ENCODE measurements around the gene FMC1.

DNA sequence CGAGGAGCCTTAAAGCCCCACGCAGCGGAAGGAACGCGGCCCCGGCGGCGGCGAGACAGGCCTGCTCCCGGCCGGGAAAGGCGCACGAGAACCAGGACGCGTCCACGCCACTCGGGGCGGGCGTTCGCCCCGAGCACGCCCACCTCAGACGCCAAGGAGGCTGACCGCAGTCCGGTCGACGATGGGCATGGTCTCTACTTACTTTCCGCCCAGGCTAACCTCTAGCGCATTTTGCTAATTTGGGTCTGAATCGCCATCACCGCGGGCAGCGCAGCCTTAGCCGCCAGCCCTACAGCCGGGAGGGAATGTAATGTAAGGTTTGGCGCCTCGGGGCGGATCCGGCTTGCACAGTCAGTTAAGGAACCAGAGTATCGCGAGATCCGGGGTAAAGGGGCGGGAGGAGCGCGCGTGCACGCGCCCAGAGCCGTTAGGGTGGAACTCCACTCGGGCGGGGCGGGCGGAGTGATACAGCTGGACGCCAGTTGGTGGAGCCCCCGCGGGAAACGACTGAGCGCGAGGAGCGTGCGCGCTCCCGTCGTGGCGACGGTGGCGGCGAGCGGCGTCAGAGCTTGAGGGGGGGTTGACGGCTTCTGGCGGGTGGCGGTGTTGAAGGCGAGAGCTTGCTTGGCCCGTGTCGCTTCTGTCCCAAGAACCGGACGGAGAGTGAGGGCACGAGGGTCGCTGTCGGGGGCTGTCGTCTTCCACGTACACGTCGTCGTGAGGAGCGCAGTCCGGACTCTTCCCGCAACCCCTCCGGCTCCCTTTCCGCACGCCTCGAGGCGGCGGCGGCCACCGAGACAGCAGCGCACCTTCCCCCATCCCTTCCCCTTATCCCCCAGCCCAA is 18.5 kb downstream of the FMC1 start, which contains the start of gene LUC7L2:
- TF ChIP-seq, protein P1, sequence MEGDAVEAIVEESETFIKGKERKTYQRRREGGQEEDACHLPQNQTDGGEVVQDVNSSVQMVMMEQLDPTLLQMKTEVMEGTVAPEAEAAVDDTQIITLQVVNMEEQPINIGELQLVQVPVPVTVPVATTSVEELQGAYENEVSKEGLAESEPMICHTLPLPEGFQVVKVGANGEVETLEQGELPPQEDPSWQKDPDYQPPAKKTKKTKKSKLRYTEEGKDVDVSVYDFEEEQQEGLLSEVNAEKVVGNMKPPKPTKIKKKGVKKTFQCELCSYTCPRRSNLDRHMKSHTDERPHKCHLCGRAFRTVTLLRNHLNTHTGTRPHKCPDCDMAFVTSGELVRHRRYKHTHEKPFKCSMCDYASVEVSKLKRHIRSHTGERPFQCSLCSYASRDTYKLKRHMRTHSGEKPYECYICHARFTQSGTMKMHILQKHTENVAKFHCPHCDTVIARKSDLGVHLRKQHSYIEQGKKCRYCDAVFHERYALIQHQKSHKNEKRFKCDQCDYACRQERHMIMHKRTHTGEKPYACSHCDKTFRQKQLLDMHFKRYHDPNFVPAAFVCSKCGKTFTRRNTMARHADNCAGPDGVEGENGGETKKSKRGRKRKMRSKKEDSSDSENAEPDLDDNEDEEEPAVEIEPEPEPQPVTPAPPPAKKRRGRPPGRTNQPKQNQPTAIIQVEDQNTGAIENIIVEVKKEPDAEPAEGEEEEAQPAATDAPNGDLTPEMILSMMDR (conservative IDR thresholded peaks at IDR 0.05), result no peak; the same call in 1 of the 2 replicates
- TF ChIP-seq ZFX (IDR thresholded peaks at IDR 0.05), result peak; percentile 94

Measured in C4-2B (cell line).